AG04449 (cell line): ENCODE results near the gene SEMA6B.

ENCODE experiments used
- CTCF ChIA-PET: fragments of 350-600 bp; formaldehyde crosslinking; extraction: SDS; loops from one replicate; lab custom pipeline; 2021; ENCODE audit warnings: antibody characterized with exemption; lab: Yijun Ruan, JAX
- POLR2A ChIA-PET: fragments of 400-600, 350-600 bp; formaldehyde crosslinking; extraction: SDS; loops from one replicate; lab custom pipeline; 2020; ENCODE audit warnings: antibody characterized with exemption, inconsistent platforms; lab: Yijun Ruan, JAX
- DNase-seq: peaks from one replicate; pipeline ENCODE4 v3.0.0-alpha.2; 2010; ENCODE audit warnings: low read depth, low spot score
- H3K4me3 ChIP-seq: 2 replicates; pipeline ENCODE4 v1.5.1; 2011; ENCODE audit warnings: low read depth, mild to moderate bottlenecking, control low read depth, low read length
- CTCF ChIP-seq: IDR thresholded peaks from one replicate; pipeline ENCODE4 v1.5.1; 2011; ENCODE audit warnings: mild to moderate bottlenecking, moderate library complexity, low read length, control low read depth, inconsistent platforms; ENCODE audit not compliant: insufficient read depth; ENCODE audit errors: missing control alignments

The SEMA6B gene

DNA sequence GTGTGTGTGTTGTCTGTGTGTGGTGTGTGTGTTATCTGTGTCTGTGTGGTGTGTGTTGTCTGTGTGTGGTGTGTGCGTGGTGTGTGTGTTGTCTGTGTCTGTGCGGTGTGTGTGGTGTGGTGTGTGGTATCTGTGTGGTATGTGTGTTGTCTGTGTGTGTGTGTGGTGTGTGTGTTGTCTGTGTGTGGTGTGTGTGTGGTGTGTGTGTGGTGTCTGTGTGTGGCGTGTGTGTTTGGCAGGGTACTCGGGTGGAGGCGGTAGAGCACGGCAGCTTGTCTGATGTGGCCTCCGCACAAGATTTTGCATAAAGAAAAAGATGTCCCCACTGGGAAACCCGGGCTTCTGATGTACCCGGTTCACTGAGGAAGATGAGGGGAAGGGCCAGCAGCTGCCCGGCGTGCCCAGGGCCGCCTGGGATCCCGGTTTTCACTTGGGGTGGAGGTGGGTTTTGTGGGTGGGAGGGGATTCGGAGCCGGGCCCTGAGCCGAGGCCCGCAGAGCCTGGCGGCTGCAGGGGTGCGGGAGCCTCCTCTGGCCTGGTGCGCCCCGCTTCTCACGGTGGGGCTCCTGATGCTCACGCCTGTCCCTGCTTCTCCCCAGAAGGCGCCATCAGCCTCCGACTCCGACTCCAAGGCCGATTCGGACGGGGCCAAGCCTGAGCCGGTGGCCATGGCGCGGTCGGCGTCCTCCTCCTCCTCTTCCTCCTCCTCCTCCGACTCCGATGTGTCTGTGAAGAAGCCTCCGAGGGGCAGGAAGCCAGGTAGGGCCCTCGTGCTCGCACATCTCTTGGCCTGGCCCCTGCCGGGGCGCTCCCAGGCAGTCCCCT, 66.2 kb downstream of the SEMA6B start:
- no peak for DNase-seq
- POLR2A ChIA-PET, result no interaction called here
- CTCF ChIA-PET, result no interaction called here
- no peak for TF ChIP-seq CTCF
- no peak overlapping the region for H3K4me3 ChIP-seq
